SK-N-SH (cell line): ENCODE data around the gene CDKN1B.

Source experiments
- FOSL2 ChIP-seq: IDR thresholded peaks from 2 replicates; pipeline ENCODE4 v1.4.0; 2012; ENCODE audit warnings: low read depth, mild to moderate bottlenecking, moderate library complexity, borderline replicate concordance
- MEF2A ChIP-seq: IDR thresholded peaks from 2 replicates; pipeline ENCODE4 v1.4.0; 2012; ENCODE audit warnings: low read depth, borderline replicate concordance
- POLR2AphosphoS5 ChIP-seq: IDR thresholded peaks from 2 replicates; pipeline ENCODE4 v1.6.1; 2012; ENCODE audit warnings: low read depth, low read length
- RFX5 ChIP-seq: IDR thresholded peaks from 2 replicates; pipeline ENCODE4 v1.6.1; 2012; ENCODE audit warnings: mild to moderate bottlenecking, improper control_type of control experiment, low read length
- YY1 ChIP-seq: IDR thresholded peaks from 2 replicates; pipeline ENCODE4 v1.4.0; 2012; ENCODE audit warnings: low read depth, mild to moderate bottlenecking
- TF ChIP-seq, protein P1 (sequence below): fragments of 200-600 bp; sonication (generic); IDR thresholded peaks from 2 replicates; pipeline ENCODE4 v1.6.1; 2017; ENCODE audit warnings: antibody characterized with exemption, mild to moderate bottlenecking, moderate library complexity
- TF ChIP-seq, protein P2 (sequence below): IDR thresholded peaks from 2 replicates; pipeline ENCODE4 v1.4.0; 2012; ENCODE audit warnings: low read depth
- TF ChIP-seq, protein P3 (sequence below): IDR thresholded peaks from 2 replicates; pipeline ENCODE4; 2012

DNA sequence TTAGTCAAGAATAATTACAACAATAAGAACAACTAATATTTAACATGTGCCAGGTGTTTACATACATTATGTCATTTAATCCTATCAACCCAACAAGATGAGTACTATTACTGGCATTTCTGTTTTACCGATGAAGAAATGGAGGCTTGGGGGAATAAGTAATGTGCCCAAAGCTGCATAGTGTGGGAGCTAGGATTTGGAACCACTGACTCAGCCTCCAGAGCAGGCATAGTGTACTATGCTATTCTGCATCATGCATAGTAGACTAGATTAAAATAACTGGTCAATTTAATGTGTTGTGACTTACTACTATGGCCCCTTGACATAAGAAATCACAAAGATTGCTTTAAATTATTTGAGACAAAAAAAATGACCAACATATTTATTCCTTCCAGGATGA is 30.7 kb upstream of the CDKN1B start:
- TF ChIP-seq FOSL2: no peak
- TF ChIP-seq RFX5: no peak
- TF ChIP-seq, protein P1, sequence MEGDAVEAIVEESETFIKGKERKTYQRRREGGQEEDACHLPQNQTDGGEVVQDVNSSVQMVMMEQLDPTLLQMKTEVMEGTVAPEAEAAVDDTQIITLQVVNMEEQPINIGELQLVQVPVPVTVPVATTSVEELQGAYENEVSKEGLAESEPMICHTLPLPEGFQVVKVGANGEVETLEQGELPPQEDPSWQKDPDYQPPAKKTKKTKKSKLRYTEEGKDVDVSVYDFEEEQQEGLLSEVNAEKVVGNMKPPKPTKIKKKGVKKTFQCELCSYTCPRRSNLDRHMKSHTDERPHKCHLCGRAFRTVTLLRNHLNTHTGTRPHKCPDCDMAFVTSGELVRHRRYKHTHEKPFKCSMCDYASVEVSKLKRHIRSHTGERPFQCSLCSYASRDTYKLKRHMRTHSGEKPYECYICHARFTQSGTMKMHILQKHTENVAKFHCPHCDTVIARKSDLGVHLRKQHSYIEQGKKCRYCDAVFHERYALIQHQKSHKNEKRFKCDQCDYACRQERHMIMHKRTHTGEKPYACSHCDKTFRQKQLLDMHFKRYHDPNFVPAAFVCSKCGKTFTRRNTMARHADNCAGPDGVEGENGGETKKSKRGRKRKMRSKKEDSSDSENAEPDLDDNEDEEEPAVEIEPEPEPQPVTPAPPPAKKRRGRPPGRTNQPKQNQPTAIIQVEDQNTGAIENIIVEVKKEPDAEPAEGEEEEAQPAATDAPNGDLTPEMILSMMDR: no peak
- no peak for TF ChIP-seq MEF2A
- TF ChIP-seq, protein P2, sequence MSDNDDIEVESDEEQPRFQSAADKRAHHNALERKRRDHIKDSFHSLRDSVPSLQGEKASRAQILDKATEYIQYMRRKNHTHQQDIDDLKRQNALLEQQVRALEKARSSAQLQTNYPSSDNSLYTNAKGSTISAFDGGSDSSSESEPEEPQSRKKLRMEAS: no peak
- TF ChIP-seq, protein P3, sequence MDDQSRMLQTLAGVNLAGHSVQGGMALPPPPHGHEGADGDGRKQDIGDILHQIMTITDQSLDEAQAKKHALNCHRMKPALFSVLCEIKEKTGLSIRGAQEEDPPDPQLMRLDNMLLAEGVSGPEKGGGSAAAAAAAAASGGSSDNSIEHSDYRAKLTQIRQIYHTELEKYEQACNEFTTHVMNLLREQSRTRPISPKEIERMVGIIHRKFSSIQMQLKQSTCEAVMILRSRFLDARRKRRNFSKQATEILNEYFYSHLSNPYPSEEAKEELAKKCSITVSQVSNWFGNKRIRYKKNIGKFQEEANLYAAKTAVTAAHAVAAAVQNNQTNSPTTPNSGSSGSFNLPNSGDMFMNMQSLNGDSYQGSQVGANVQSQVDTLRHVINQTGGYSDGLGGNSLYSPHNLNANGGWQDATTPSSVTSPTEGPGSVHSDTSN: no peak
- TF ChIP-seq YY1: no peak
- TF ChIP-seq POLR2AphosphoS5: no peak
